ENCODE data around the gene CECR2. TPM values are rescaled to one million over a fixed set of nuclear protein-coding genes. Genes with fewer than 3 reads are reported as not detected.

CECR2 gene
- total and polyA plus RNA-seq, 10 of the 15 experiments (the other 5 are each of a cell fraction or from before 2014, with no cell fraction given): 0.01 to 0.08 (median 0.01) TPM; not detected in 7

DNA sequence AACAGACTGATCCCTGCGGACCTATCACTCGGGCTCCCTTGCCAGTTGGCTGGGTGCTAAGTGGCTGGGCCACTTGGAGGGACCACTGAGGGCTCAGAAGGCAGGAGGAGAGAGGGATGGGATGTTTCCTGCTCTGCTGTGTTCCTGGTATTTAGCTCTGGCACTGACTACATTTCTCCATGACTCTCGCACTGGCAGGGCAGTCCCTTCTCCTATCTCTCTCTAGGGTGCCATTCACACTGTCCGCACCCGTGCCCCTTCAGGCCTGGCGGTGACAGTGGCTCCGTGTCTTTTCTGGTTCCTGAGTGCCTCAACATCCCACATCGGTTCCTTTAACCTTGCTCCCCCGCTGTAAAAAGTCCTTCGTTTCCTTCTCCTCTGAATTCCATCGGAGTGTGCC, 31.6 kb upstream of the CECR2 start (continued):
- no peak for TF ChIP-seq SUZ12 (IDR thresholded peaks at IDR 0.05; ENCODE audit: unreplicated experiment)
- TF ChIP-seq, protein P1, sequence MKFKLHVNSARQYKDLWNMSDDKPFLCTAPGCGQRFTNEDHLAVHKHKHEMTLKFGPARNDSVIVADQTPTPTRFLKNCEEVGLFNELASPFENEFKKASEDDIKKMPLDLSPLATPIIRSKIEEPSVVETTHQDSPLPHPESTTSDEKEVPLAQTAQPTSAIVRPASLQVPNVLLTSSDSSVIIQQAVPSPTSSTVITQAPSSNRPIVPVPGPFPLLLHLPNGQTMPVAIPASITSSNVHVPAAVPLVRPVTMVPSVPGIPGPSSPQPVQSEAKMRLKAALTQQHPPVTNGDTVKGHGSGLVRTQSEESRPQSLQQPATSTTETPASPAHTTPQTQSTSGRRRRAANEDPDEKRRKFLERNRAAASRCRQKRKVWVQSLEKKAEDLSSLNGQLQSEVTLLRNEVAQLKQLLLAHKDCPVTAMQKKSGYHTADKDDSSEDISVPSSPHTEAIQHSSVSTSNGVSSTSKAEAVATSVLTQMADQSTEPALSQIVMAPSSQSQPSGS (IDR thresholded peaks at IDR 0.05; ENCODE audit: low read length): no peak
- no peak for TF ChIP-seq MYB (IDR thresholded peaks at IDR 0.05; ENCODE audit: borderline replicate concordance, low read depth, low read length)
- TF ChIP-seq NFYA (IDR thresholded peaks at IDR 0.05; ENCODE audit: borderline replicate concordance, low read depth, low read length): no peak
- TF ChIP-seq, protein P2, sequence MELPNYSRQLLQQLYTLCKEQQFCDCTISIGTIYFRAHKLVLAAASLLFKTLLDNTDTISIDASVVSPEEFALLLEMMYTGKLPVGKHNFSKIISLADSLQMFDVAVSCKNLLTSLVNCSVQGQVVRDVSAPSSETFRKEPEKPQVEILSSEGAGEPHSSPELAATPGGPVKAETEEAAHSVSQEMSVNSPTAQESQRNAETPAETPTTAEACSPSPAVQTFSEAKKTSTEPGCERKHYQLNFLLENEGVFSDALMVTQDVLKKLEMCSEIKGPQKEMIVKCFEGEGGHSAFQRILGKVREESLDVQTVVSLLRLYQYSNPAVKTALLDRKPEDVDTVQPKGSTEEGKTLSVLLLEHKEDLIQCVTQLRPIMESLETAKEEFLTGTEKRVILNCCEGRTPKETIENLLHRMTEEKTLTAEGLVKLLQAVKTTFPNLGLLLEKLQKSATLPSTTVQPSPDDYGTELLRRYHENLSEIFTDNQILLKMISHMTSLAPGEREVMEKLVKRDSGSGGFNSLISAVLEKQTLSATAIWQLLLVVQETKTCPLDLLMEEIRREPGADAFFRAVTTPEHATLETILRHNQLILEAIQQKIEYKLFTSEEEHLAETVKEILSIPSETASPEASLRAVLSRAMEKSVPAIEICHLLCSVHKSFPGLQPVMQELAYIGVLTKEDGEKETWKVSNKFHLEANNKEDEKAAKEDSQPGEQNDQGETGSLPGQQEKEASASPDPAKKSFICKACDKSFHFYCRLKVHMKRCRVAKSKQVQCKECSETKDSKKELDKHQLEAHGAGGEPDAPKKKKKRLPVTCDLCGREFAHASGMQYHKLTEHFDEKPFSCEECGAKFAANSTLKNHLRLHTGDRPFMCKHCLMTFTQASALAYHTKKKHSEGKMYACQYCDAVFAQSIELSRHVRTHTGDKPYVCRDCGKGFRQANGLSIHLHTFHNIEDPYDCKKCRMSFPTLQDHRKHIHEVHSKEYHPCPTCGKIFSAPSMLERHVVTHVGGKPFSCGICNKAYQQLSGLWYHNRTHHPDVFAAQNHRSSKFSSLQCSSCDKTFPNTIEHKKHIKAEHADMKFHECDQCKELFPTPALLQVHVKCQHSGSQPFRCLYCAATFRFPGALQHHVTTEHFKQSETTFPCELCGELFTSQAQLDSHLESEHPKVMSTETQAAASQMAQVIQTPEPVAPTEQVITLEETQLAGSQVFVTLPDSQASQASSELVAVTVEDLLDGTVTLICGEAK (IDR thresholded peaks at IDR 0.05; ENCODE audit: borderline replicate concordance): no peak
- no peak for TF ChIP-seq STAT1 (conservative IDR thresholded peaks at IDR 0.05)
- no peak for TF ChIP-seq CEBPB (IDR thresholded peaks at IDR 0.05; ENCODE audit: borderline replicate concordance in 1 of 2, low read depth in 2 of 2, low read length in 2 of 2)
- TF ChIP-seq, protein P3, sequence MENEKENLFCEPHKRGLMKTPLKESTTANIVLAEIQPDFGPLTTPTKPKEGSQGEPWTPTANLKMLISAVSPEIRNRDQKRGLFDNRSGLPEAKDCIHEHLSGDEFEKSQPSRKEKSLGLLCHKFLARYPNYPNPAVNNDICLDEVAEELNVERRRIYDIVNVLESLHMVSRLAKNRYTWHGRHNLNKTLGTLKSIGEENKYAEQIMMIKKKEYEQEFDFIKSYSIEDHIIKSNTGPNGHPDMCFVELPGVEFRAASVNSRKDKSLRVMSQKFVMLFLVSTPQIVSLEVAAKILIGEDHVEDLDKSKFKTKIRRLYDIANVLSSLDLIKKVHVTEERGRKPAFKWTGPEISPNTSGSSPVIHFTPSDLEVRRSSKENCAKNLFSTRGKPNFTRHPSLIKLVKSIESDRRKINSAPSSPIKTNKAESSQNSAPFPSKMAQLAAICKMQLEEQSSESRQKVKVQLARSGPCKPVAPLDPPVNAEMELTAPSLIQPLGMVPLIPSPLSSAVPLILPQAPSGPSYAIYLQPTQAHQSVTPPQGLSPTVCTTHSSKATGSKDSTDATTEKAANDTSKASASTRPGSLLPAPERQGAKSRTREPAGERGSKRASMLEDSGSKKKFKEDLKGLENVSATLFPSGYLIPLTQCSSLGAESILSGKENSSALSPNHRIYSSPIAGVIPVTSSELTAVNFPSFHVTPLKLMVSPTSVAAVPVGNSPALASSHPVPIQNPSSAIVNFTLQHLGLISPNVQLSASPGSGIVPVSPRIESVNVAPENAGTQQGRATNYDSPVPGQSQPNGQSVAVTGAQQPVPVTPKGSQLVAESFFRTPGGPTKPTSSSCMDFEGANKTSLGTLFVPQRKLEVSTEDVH (IDR thresholded peaks at IDR 0.05; ENCODE audit: low read depth, partially characterized antibody): no peak
